Right cardiac atrium (tissue), 5 donors: ENCODE measurements around the gene SHISA9. TPM values are rescaled to one million over a fixed set of nuclear protein-coding genes. Genes with fewer than 3 reads are reported as not detected.

Experiments
- ATAC-seq, 2 donors: fragments of 200-7000 bp; cut with Tn5 transposase; one replicate each; pipeline versions ENCODE4 v1.8.0 to v1.9.1; 2020; ENCODE audit warnings: moderate library complexity in 2 of 2, mild to moderate bottlenecking in 1 of 2
- DNase-seq, 3 donors: peaks; one replicate each; pipeline ENCODE4 v3.0.0-alpha.2; 2020
- H3K27ac ChIP-seq: one replicate; pipeline ENCODE4 v1.5.1; 2013; ENCODE audit warnings: mild to moderate bottlenecking, low read length, control low read depth, moderate library complexity
- H3K27me3 ChIP-seq: one replicate; pipeline ENCODE4 v1.6.1; 2013; ENCODE audit not compliant: control insufficient read depth, insufficient read depth
- H3K4me1 ChIP-seq: one replicate; pipeline ENCODE4 v1.6.1; 2013; ENCODE audit warnings: low read length; ENCODE audit not compliant: control insufficient read depth, insufficient read depth
- H3K4me3 ChIP-seq: one replicate; pipeline ENCODE4 v1.5.1; 2013; ENCODE audit warnings: low read length, control low read depth
- H3K9me3 ChIP-seq: one replicate; pipeline ENCODE4 v1.6.1; 2013; ENCODE audit warnings: low read length; ENCODE audit not compliant: control insufficient read depth
- WGBS: extraction: QIAGEN DNeasy Blood & Tissue Kit; methylation state at CpG from one replicate; pipeline ENCODE4 v1.1.7; 2013; 5-methylcytosine and 5-hydroxymethylcytosine counted together
- intact Hi-C, 4 donors: fragments of 100-400 bp; cut with DNase I; formaldehyde crosslinking; loops; one replicate each; pipeline versions ENCODE4 v1.11.0 to v1.14.0; 2022 to 2023
- polyA plus RNA-seq: library from polyadenylated mRNA; stranded (reverse); fragments of 200-250 nt; gene quantifications from one replicate; pipeline ENCODE4 v1.2.3, GENCODE V29; 2013
- total RNA-seq, 4 donors: library from RNA; stranded (reverse); fragmentation: NEBNext Ultra II Directional; extraction: Animal tissue kit (Norgen Biotek cat#: 25700); gene quantifications; one replicate each; pipeline ENCODE4 v1.2.1, GENCODE V29; 2021
- donor health status: healthy with polysubstance abuse.
- donor health status: DM: no; HTN: yes; CAD: no.
- donor health status: DM: no; HTN: no; CAD: no.
- donor health status: DM: no; HTN: yes; CAD: no; lungs with severe emphysema.
- donor health status: DM: yes; HTN: yes; CAD: no.

SHISA9 gene
- total and polyA plus RNA-seq, 5 donors, result 0.28 to 1.8 (median 0.47) TPM

- no peak overlapping the region for H3K4me3 ChIP-seq
- no peaks in the 10 kb centered on the region for H3K4me1 ChIP-seq
- no peak overlapping the region for H3K27ac ChIP-seq
- H3K9me3 ChIP-seq, result no peaks in the 10 kb centered on the region
- WGBS, result 11% methylated on average over 9 of the region's 9 CpGs
- H3K27me3 ChIP-seq, result no peaks in the 10 kb centered on the region
- DNase-seq (no peak), ATAC-seq (no peak)
- intact Hi-C loops, result no loop called here
Measured at GRCh38 chr16:13070268-13070667, 168.9 kb downstream of the SHISA9 start.

GRCh38 chr16:13076878-13077277, 175.5 kb downstream of the SHISA9 start:
- DNase-seq, result no peak
- no peaks in the 10 kb centered on the region for H3K4me1 ChIP-seq
- H3K9me3 ChIP-seq, result no peaks in the 10 kb centered on the region
- H3K4me3 ChIP-seq, result no peak overlapping the region
- H3K27ac ChIP-seq, result no peak overlapping the region
- no peak for ATAC-seq
- 76% methylated on average over 6 of the region's 6 CpGs for WGBS
- no peaks in the 10 kb centered on the region for H3K27me3 ChIP-seq
- intact Hi-C loops, result no loop called here

GRCh38 chr16:13077816-13078215, 176.4 kb downstream of the SHISA9 start:
- no peak overlapping the region for H3K4me3 ChIP-seq
- ATAC-seq, result no peak
- no peaks in the 10 kb centered on the region for H3K27me3 ChIP-seq
- H3K9me3 ChIP-seq, result no peaks in the 10 kb centered on the region
- intact Hi-C loops, result no loop called here
- no peak overlapping the region for H3K27ac ChIP-seq
- H3K4me1 ChIP-seq, result no peaks in the 10 kb centered on the region
- 59% methylated on average over 1 of the region's 1 CpG for WGBS
- no peak for DNase-seq

GRCh38 chr16:13080531-13080930, 179.1 kb downstream of the SHISA9 start:
- no peak overlapping the region for H3K4me3 ChIP-seq
- no peak for ATAC-seq
- intact Hi-C loops, result no loop called here
- no peak for DNase-seq
- H3K4me1 ChIP-seq, result no peaks in the 10 kb centered on the region
- no peak overlapping the region for H3K27ac ChIP-seq
- whole genome bisulfite sequencing, result 73% methylated on average over 3 of the region's 3 CpGs
- no peaks in the 10 kb centered on the region for H3K9me3 ChIP-seq
- H3K27me3 ChIP-seq, result no peaks in the 10 kb centered on the region

GRCh38 chr16:13081825-13082331, 180.5 kb downstream of the SHISA9 start:
- H3K4me3 ChIP-seq, result no peak overlapping the region
- intact Hi-C loops, result no loop called here
- H3K9me3 ChIP-seq, result no peaks in the 10 kb centered on the region
- no peaks in the 10 kb centered on the region for H3K27me3 ChIP-seq
- DNase-seq, result no peak
- no peak for ATAC-seq
- no peak overlapping the region for H3K27ac ChIP-seq
- no peaks in the 10 kb centered on the region for H3K4me1 ChIP-seq
- WGBS, result 83% methylated on average over 5 of the region's 5 CpGs

GRCh38 chr16:13083681-13084080, 182.3 kb downstream of the SHISA9 start:
- DNase-seq (no peak), ATAC-seq (no peak)
- H3K27me3 ChIP-seq, result no peaks in the 10 kb centered on the region
- WGBS, result 52% methylated on average over 5 of the region's 5 CpGs
- no peak overlapping the region for H3K4me3 ChIP-seq
- H3K4me1 ChIP-seq, result no peaks in the 10 kb centered on the region
- no peaks in the 10 kb centered on the region for H3K9me3 ChIP-seq
- H3K27ac ChIP-seq, result no peak overlapping the region
- intact Hi-C loops, result no loop called here

- intact Hi-C loops, result no loop called here
- no peaks in the 10 kb centered on the region for H3K9me3 ChIP-seq
- ATAC-seq (no peak), DNase-seq (no peak)
- H3K4me1 ChIP-seq, result no peaks in the 10 kb centered on the region
- 71% methylated on average over 2 of the region's 2 CpGs for WGBS
- H3K27ac ChIP-seq, result no peak overlapping the region
- no peak overlapping the region for H3K4me3 ChIP-seq
- no peaks in the 10 kb centered on the region for H3K27me3 ChIP-seq
Measured at GRCh38 chr16:13084331-13084730, 182.9 kb downstream of the SHISA9 start.

GRCh38 chr16:13093661-13094060, 192.3 kb downstream of the SHISA9 start:
- Histone ChIP-seq H3K27ac (no peak overlapping the region), H3K27me3 (no peaks in the 10 kb centered on the region), H3K4me1 (no peaks in the 10 kb centered on the region), H3K9me3 (no peaks in the 10 kb centered on the region), H3K4me3 (no peak overlapping the region)
- no peak for ATAC-seq
- DNase-seq, result no peak
- intact Hi-C loops, result no loop called here
- WGBS, result 35% methylated on average over 7 of the region's 7 CpGs

GRCh38 chr16:13095061-13095460, 193.7 kb downstream of the SHISA9 start:
- ATAC-seq (no peak), DNase-seq (no peak)
- H3K27ac ChIP-seq, result no peak overlapping the region
- no peaks in the 10 kb centered on the region for H3K9me3 ChIP-seq
- intact Hi-C loops, result no loop called here
- H3K27me3 ChIP-seq, result no peaks in the 10 kb centered on the region
- H3K4me1 ChIP-seq, result no peaks in the 10 kb centered on the region
- no peak overlapping the region for H3K4me3 ChIP-seq
- 68% methylated on average over 2 of the region's 2 CpGs for WGBS

GRCh38 chr16:13098536-13098935, 197.1 kb downstream of the SHISA9 start:
- H3K27me3 ChIP-seq, result no peaks in the 10 kb centered on the region
- no peak overlapping the region for H3K4me3 ChIP-seq
- ATAC-seq (no peak), DNase-seq (no peak)
- H3K27ac ChIP-seq, result no peak overlapping the region
- intact Hi-C loops, result no loop called here
- H3K9me3 ChIP-seq, result no peaks in the 10 kb centered on the region
- H3K4me1 ChIP-seq, result no peaks in the 10 kb centered on the region
- WGBS, result 57% methylated on average over 2 of the region's 2 CpGs

- intact Hi-C loops, result no loop called here
- Histone ChIP-seq H3K27me3 (no peaks in the 10 kb centered on the region), H3K4me3 (no peak overlapping the region), H3K4me1 (no peaks in the 10 kb centered on the region), H3K27ac (no peak overlapping the region), H3K9me3 (no peaks in the 10 kb centered on the region)
- 19% methylated on average over 2 of the region's 2 CpGs for WGBS
- ATAC-seq (no peak), DNase-seq (no peak)
Measured at GRCh38 chr16:13099822-13100221, 198.4 kb downstream of the SHISA9 start.

- Histone ChIP-seq H3K4me3 (no peak overlapping the region), H3K4me1 (no peaks in the 10 kb centered on the region), H3K27ac (no peak overlapping the region), H3K27me3 (no peaks in the 10 kb centered on the region), H3K9me3 (no peaks in the 10 kb centered on the region)
- 66% methylated on average over 6 of the region's 6 CpGs for WGBS
- DNase-seq, result no peak
- no peak for ATAC-seq
- intact Hi-C loops, result no loop called here
Measured at GRCh38 chr16:13100970-13101369, 199.6 kb downstream of the SHISA9 start.
